SU-DHL-6 (cell line): ENCODE measurements around the gene CHN1.

Source experiments
- EZH2phosphoT487 ChIP-seq: fragments of 200-600 bp; sonication (generic), shearing (Covaris generic); conservative IDR thresholded peaks from 2 replicates; pipeline ENCODE4 v1.6.1; 2018; ENCODE audit warnings: mild to moderate bottlenecking, antibody characterized with exemption, low read length, moderate library complexity, mixed read lengths
- TF ChIP-seq, protein P1 (sequence below): fragments of 200-600 bp; sonication (generic); IDR thresholded peaks from one replicate; pipeline ENCODE4 v1.5.1; 2017; ENCODE audit warnings: antibody characterized with exemption, mild to moderate bottlenecking, low read length, moderate library complexity; ENCODE audit not compliant: insufficient read depth, poor library complexity, severe bottlenecking

DNA sequence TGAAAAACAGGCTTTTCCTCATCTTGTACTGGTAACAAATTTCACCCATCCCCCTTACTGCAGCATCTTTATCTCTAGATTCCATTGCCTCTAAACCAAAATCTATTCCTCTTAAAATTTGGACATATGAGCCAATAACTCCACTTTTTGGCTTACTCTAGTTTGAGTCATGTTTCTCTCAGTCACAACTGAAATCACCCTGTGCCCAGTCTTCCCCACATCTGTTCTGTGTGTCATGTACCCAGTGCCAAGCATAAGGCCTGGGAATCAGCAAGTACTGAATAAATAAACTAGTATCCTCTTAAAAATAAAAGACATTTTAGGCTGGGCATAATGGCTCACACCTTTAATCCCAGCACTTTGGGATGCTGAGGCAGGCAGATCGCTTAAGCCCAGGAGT, 20.8 kb upstream of the CHN1 start:
- TF ChIP-seq, protein P1, sequence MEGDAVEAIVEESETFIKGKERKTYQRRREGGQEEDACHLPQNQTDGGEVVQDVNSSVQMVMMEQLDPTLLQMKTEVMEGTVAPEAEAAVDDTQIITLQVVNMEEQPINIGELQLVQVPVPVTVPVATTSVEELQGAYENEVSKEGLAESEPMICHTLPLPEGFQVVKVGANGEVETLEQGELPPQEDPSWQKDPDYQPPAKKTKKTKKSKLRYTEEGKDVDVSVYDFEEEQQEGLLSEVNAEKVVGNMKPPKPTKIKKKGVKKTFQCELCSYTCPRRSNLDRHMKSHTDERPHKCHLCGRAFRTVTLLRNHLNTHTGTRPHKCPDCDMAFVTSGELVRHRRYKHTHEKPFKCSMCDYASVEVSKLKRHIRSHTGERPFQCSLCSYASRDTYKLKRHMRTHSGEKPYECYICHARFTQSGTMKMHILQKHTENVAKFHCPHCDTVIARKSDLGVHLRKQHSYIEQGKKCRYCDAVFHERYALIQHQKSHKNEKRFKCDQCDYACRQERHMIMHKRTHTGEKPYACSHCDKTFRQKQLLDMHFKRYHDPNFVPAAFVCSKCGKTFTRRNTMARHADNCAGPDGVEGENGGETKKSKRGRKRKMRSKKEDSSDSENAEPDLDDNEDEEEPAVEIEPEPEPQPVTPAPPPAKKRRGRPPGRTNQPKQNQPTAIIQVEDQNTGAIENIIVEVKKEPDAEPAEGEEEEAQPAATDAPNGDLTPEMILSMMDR = no peak
- TF ChIP-seq EZH2phosphoT487 = no peak
